GM19395 (cell line): Measurements from ENCODE around the gene FRMD4B.
"Not testable (repeated sequence)": the region's sequence is repeated elsewhere in the genome, so short reads cannot be mapped to it uniquely, and the experiment has no call there.

Experiments
- ATAC-seq: cut with Tn5 transposase; IDR thresholded peaks from one replicate; pipeline ENCODE4 v1.9.1; 2021; ENCODE audit warnings: mild to moderate bottlenecking, moderate library complexity; ENCODE audit not compliant: unreplicated experiment

The FRMD4B gene

DNA sequence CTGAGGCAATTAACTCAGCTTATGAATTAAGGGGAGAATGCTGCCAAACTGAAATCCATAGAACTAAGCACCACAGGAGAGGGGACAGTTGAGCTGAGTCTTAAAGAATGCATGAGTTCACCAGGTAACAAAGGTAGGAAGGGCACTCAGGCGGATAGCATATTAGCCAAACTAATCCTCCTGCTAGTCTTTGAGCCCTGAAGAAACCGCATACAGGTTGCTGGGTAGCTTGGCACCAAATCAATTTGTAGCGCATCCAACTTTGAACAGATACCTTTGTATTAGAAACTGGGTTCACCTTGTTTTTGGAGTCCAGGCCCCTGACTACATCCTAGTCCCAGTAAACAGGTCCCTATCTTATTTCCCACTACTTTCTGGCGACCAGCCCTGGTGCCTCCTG is 93.7 kb downstream of the FRMD4B start:
- no peak for ATAC-seq

DNA sequence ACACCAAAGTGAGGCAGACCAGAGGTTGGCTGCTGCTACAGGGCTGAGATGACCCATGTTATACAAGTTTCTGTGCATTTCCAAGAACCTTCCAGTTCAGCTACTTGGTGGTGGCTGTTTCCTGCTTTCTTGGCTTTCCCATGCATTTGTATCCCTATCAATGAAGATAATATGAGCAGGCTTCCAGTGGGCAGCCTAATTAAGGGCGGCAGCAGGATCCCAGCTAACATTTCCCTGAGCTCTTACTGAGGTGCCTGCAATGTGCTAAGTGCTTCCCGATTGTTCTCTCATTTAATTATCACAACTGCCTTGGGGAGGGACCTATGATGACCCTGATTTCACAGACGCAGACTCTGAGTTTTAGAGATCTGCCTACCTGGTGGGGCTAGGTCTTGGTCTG is 95.5 kb downstream of the FRMD4B start:
- ATAC-seq = no peak

DNA sequence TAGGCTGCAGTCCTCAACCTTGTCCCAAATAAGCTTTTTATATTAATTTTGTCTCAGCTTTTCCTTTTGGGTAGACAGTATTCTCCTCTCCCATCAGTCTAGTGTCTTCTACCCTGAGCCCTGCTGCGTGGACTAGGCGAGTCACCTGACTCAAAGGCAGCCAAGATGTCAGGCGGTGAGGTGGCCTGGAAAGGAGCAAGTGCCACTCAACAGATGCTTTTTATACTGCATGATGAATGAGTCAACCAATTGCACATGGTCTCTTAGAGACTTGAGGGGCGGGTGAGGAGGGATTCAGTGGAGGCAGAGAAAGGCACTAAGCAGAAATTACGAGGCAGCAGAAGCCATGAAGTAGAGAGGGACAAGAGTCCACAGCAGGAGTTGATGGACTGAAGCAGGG is 95.9 kb downstream of the FRMD4B start:
- ATAC-seq = no peak

DNA sequence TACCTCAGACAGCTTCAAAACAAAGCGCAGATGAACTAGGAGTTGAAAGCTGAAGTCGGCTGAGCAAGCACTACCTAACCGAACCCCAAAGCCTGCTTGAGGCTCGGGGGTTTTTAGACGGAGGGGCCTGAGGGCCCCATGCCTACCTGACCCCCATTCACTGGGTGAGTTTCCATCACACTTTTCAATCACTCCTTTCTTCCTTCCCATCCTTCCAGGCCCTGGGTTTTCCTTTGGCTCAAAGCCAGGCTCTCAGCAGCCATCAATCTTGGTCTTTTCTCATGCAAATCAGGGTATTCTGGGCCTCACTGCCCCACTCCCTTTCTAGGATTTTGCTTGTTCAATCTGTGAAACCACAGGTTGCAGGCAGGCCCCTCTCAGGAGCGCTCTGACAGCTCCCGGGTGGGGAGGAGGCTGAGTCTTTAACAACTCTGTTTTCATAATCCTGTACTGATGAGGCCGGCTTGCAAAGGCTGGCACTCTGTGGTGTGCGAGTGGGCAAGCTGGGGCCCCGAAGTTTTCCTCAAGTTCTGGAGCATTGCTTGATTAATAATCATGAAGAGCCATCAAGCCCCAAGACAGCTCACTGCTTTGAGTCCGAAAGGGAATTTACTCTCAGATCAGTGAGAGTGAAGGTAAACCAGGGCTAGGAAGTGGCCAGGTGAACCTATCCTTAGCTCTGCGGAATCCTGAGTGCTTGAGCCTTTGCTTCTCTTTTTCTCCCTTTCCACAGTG is 97.6 kb downstream of the FRMD4B start:
- peak; percentile 93 for ATAC-seq

DNA sequence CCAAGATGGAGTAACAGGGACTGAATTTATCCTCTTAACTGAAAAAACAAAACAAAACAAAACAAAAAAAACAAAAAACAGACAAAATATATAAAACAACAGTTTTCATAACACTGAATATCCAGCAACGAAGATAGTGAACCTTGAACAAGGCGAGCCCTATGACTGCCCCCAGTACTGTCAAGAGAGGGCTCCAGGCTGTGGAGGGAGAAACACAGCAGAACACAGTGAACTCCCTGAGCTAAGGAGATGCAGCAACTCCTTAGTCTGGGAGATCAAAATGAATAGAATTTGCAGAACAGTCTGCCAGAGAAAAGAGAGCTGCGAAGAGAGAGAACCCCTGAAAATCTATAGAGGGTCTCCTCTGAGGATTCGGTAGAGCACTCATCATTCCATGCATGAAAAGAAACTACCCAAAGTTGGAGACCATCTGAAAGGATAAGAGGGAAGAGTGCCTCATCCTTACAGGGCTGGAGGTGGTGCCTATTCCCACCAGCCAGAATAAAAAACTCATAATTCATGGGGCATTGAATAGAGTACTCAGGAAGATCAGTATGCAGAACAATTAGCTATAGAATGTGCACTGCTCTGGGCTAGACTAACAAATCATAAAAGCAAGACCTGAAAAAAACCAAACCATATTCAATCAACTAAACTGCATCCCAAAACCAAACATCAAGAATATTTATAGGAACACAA is 101.8 kb downstream of the FRMD4B start:
- no peak for ATAC-seq

DNA sequence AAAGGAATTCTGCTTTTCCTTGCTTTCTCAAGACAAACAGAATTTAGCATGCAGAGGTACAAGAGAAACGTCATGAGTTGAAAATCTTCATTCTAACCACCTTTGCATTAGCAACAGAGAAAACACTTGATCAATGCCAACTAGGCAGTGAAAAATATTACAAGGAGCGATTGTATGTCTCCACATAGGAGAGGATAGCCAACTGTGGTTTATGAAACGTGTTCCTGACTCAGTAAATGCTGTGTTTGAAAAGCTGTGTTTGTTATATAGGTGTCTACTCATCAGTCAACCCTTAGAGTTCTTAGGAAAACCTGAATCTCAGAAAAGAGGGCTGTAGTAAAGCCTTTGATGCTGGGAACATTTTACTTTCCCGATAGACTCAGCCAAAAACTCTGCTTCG is 102.4 kb downstream of the FRMD4B start:
- ATAC-seq = no peak

DNA sequence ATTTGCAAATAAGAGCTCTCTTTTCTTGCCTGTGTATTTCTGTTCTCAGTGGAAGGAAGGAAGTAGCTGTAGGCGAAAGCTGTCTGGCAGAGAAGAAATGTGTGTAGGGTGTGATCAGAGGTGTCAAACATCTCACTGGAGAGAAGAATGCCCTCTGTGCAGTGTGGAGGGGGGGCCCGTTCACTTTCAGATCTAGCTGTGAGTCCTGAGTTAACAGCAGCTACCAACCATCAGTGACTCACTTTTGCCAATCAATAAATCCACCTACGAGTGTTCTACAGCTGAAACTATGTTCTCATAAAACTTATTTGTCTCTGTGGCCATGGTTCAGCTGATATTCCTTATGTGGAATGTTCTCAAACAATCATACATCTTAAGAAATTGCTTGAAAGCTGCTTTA is 103.7 kb downstream of the FRMD4B start:
- ATAC-seq = no peak

DNA sequence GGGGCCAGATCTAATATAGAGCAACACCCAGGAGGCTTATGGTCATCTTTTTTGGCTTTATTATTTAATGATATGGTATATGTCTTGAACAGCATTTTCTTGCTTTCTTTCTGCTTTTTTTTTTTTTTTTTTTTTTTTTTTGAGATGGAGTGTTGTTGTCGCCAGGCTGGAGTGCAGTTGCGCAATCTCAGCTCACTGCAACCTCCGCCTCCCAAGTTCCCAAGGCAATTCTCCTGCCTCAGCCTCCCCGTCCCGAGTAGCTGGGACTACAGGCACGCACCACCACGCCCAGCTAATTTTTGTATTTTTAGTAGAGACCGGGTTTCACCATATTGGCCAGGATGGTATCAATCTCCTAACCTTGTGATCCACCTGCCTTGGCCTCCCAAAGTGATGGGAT is 108.5 kb downstream of the FRMD4B start:
- ATAC-seq = not testable (repeated sequence)

DNA sequence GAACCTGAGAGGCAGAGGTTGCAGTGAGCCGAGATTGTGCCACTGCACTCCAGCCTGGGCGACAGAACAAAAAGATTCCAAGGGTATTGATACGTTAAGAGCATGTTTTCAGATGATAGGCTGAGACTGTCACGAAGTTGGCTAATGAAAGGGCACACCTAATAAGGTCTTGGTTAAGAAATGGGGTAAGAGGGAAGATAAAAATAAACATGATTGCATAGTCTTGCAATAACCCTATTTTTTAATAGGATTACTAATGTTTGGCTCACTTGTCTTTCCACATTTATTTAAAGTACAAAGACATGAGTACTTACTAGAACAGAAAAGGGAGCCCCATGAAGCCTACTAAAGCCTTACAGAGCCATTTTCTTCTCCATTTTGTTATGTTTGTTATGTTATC is 109.0 kb downstream of the FRMD4B start:
- ATAC-seq = no peak

DNA sequence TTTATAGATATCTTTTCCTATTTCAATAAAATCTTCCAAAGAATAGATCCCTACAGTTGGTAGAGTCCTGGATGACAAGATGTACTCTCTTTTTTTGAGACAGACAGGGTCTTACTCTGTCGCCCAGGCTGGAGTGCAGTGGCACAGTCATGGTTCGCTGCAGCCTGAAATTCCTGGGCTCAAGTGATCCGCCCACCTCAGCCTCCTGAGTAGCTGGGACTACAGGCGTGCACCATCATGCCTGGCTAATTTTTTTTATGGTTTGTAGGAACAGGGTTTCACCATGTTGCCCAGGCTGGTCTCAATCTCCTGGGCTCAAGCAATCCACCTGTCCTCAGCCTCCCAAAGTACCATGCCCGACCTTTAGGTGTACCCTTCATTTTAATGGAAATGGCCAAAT is 109.7 kb downstream of the FRMD4B start:
- ATAC-seq = not testable (repeated sequence)

DNA sequence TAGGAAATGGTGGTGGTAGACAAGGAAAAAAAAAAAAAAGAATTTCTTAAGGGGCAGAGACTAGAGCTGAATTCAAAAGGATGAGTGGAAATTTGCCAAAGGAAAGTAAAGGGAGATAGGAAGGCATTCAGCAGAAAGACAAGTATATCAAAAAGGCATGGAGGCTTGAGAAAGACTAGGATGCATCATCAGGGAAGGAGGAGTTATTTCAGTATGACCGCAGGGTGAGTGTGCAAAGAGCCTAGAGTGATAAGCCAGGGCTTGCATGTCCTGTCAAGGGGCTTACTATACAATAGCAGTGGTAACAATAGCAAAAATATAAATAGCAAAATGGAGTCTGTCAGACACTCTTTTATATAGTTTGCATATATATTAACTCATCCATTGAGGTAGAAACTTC is 112.0 kb downstream of the FRMD4B start:
- no peak for ATAC-seq

DNA sequence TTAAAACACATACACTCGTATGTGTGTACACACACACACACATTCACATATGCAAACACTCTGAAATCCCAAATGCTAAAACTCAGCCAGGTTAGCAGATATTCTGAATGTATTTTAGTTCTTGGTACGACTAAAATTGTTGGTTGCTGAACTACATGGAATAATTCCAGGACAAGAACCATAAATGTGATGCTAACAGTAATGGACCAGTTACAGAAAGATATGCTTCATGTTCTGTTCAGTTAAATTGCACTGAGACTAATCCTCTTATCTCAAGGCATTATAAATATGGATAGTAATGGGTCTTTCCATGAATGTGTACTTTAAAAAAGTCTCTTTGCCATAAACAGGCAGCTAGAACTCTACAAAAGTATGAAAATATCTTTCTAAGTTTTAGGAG is 113.3 kb downstream of the FRMD4B start:
- ATAC-seq = no peak

DNA sequence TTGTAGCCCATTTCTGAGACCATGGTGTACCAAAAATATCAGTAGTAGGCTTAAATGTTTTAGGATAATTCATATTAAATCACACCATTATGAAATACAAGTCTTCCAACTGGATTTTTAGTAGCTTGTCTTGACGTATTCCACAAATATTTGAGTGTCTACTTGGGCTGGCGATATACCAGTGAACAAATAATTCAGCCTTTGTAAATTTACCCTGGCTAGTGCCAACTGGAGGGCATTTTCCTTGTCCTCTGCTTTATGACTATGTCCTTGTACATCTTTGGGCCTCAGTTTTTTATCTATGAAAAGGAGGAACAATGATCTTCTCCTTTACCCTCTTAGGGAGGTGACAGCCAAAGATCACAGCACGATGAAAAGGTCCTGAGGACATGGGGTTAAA is 114.8 kb downstream of the FRMD4B start:
- ATAC-seq = no peak

DNA sequence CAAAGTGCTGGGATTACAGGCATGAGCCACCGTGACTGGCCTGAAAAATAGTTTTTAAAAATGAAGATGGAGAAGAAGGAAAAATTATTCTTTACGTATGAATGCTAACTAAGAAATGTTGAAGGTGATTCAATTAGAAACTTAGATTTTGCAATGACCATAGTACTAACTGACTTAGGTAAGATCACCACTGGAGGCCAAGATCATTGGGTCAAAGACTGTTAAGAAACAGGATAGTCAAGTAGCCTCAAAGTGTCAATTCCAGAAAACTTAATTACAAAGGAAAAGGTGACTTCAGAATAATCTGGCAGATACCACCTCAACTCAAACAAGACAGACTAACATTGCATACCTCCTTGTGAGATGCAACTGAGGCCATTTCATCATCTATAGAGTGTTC is 119.3 kb downstream of the FRMD4B start:
- no peak for ATAC-seq

DNA sequence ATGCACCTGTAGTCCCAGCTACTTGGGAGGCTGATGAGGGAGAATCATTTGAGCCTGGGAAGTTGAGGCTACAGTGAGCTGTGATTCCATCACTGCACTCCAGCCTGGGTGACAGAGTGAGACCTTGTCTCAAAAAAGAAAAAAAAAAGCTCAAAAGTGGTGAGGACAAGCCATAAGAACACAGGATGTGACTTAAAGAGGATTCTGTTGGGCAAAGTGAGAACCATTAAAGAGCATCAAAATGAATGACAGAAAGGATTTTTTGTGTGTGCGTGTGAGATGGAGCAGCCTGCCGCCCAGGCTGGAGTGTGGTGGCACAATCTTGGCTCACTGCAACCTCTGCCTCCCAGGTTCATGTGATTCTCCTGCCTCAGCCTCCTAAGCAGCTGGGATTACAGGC is 119.8 kb downstream of the FRMD4B start:
- not testable (repeated sequence) for ATAC-seq

DNA sequence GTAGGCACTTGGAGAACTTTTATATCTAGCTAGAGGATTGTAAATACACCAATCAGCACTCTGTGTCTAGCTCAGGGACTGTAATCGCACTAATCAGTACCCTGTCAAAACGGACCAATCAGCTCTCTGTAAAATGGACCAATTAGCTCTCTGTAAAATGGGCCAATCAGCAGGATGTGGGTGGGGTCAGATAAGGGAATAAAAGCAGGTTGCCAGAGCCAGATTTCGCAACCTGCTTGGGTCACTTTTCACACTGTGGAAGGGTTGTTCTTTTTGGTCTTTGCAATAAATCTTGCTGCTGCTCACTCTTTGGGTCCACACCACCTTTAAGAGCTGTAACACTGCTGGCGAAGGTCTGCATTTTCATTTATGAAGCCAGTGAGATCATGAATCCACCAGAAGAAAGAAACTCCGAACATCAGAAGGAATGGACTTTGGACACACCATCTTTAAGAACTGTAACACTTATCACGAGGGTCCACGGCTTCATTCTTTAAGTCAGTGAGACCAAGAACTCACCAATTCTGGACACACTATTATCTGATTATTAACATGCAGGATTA is 125.0 kb downstream of the FRMD4B start:
- not testable (repeated sequence) for ATAC-seq

DNA sequence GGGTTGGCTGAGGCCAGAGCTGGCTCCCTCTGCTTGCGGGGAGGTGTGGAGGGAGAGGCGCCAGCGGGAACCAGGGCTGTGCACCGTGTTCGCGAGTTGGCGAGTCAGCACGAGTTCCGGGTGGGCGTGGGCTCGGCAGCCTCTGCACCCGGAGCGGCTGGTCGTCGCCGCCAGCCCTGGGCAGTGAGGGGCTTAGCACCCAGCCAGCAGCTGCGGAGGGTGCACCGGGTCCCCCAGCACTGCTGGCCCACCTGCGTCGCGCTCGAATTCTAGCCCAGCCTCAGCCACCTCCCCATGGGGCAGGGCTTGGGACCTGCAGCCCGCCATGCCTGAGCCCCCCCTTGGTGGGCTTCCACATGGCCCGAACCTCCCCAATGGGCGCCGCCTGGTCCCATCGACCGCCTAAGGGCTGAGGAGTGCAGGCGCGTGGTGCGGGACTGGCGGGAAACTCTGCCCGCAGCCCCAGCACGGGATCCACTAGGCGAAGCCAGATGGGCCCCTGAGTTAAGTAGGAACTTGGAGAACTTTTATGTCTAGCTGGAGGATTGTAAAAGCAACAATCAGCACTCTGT is 125.6 kb downstream of the FRMD4B start:
- ATAC-seq = no peak

DNA sequence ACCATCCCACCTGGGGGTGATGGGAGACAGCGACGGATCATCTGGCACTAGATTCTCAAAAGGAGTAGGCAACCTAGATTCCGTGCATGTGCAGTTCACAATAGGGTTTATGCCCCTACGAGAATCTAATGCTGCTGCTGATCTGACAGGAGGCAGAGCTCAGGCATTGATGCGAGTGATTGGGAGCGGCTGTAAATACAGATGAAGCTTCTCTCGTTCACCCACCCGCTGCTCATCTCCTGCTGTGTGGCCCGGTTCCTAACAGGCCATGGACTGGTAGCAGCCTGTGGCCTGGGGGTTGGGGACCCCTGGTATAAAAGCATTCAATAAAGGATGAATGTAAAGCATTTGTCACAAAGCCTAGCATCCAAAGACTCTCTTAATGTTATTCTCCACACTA is 126.8 kb downstream of the FRMD4B start:
- ATAC-seq = no peak

DNA sequence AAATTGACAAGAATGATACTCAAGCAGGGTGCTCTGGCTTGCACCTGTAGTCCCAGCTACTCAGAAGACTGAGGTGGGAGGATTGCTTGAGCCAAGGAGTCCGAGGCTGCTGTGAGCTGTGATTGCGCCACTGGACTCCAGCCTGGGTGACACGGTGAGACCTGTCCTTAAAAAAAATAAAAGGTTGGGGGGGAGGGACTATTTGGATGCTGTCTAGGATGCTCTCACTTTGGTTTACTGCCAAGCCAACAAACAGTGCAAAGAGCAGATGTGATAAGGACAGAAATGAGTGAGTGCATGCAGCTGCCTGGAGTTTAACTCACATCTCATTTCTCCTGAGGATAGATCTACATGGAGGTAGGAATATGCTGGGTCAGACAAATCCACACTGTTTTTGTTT is 130.0 kb downstream of the FRMD4B start:
- ATAC-seq = no peak

DNA sequence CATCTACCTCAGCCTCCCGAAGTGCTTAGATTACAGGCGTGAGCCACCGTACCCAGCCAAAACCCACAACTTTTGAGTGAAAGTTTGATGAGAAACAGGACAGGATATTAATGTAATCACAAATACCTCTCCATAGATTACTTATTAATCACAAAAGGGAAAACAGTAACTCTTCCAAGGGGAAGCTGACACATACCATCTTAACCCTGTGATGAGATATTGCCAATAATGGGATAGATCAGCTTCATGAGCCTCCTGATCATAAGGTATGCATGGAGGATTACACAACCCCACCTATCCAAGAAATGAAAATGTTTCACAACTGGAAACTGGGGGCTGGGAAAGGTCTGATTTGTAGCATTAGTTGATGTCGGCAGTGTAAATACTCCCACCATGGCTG is 131.5 kb downstream of the FRMD4B start:
- ATAC-seq = no peak

DNA sequence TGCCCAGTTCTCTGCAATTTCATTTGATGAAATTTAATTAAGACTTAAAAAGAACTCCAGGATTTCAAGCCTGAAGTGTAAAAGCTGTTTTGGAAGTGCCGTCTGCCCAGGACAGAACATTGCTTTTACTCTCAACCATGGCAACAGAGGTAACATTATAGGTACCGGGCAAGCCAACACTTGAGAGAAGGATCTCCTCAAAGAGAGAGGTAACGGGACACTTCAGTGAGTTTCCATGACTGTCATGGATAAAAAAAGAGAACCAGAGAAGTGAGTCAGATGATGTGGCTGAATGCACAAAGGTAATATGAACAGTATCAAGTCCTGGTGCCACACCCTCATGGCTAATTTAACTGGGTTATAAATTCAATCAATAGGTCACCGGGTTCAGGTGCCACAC is 133.3 kb downstream of the FRMD4B start:
- ATAC-seq = no peak

DNA sequence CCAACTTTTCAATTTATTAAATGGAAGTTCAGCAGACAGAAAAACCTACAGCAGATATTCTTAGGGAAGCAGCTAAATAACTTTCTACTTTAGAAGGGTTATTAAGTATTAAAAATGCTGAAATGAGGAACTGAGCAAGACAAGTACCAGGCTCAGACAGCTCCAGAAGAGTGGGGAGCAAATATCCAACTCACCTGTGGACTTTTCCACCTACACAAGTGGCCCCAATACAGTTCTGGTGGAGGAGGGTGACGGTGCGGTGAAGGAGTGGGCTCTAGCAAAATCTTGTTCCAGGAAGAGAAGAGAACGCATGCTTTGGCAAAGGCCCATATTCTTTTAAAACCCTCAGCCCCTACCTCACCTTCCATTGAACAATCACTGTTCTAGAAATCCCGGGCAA is 133.7 kb downstream of the FRMD4B start:
- no peak for ATAC-seq
